HepG2 (cell line): ENCODE data around the gene SLC25A44. TPM values are rescaled to one million over a fixed set of nuclear protein-coding genes. Genes with fewer than 3 reads are reported as not detected.

Experiments used
- ATAC-seq: fragments of 200-7000 bp; cut with Tn5 transposase; 3 replicates; pipeline ENCODE4 v1.9.1; 2020; ENCODE audit warnings: mild to moderate bottlenecking, moderate library complexity
- BruUV-seq: library from RNA; stranded (reverse); fragments of 400-500 nt; replicated peaks from 2 replicates; lab custom pipeline; 2021; lab: Mats Ljungman, UMichigan
- CTCF ChIA-PET: fragments of 300-600 bp; formaldehyde crosslinking; extraction: SDS; loops from one replicate; lab custom pipeline; 2021; ENCODE audit warnings: low total read pairs, inconsistent platforms, low intra/inter-chr PET ratio; lab: Yijun Ruan, JAX
- POLR2A ChIA-PET: fragments of 350-600 bp; sonication (Branson Sonifier 250); formaldehyde crosslinking; loops from one replicate; lab custom pipeline; 2020; ENCODE audit warnings: antibody characterized with exemption, inconsistent platforms; lab: Yijun Ruan, JAX
- DNase-seq: peaks from one replicate; pipeline ENCODE4 v3.0.0-alpha.2; 2015; ENCODE audit warnings: low spot score
- FAIRE-seq: peaks from 3 replicates; lab custom pipeline; 2011; peaks lifted over from hg19 to GRCh38; lab: Jason Lieb, UNC
- H2AFZ ChIP-seq: one replicate; pipeline ENCODE4 v1.6.1; 2011; ENCODE audit warnings: low read length, inconsistent platforms
- H3K27ac ChIP-seq: fragments of 300-600 bp; 3 replicates; pipeline ENCODE4 v1.8.0; 2011; ENCODE audit warnings: mixed run types, mild to moderate bottlenecking, mixed read lengths, low read length, inconsistent platforms; ENCODE audit not compliant: insufficient read depth; ENCODE audit errors: extremely low read length
- H3K27me3 ChIP-seq, 2 experiments: fragments of 200-600 bp in 1 of 2; 2 replicates in 1 of 2; 3 replicates in 1 of 2; pipeline versions ENCODE4 v1.6.0 to v1.8.0; 2011; ENCODE audit warnings: low read length in 2 of 2, mild to moderate bottlenecking in 2 of 2, moderate library complexity in 2 of 2, inconsistent platforms in 1 of 2; ENCODE audit not compliant: insufficient read depth in 2 of 2, control insufficient read depth in 1 of 2
- H3K36me3 ChIP-seq, 2 experiments: fragments of 200-600 bp in 1 of 2; replicated peaks in 1 of 2; 2 replicates in 1 of 2; 3 replicates in 1 of 2; pipeline versions ENCODE4 v1.5.1 to v1.8.0; 2011; ENCODE audit warnings: low read length in 2 of 2, inconsistent platforms in 1 of 2; ENCODE audit not compliant: insufficient read depth in 2 of 2, control insufficient read depth in 1 of 2
- H3K4me1 ChIP-seq: 2 replicates; pipeline ENCODE4 v1.5.1; 2012; ENCODE audit warnings: low read length, inconsistent platforms; ENCODE audit not compliant: insufficient read depth
- H3K4me2 ChIP-seq: 2 replicates; pipeline ENCODE4 v1.6.0; 2011; ENCODE audit warnings: low read depth, low read length, inconsistent platforms
- H3K4me3 ChIP-seq, 3 experiments: fragments of 200-600 bp in 1 of 3; sonication (generic), shearing (Covaris generic) in 1 of 3; replicated peaks in 1 of 3; 2 replicates each; pipeline ENCODE4 v1.5.1; 2011 to 2016; ENCODE audit warnings: low read length in 3 of 3, inconsistent platforms in 2 of 3, low read depth in 2 of 3, mild to moderate bottlenecking in 2 of 3, control low read depth in 1 of 3, mixed read lengths in 1 of 3; ENCODE audit not compliant: insufficient read depth in 1 of 3
- H3K79me2 ChIP-seq: one replicate; pipeline ENCODE4 v1.6.1; 2011; ENCODE audit warnings: low read length, inconsistent platforms; ENCODE audit not compliant: insufficient read depth
- H3K9ac ChIP-seq: 2 replicates; pipeline ENCODE4 v1.6.0; 2011; ENCODE audit warnings: mild to moderate bottlenecking, low read depth, low read length, inconsistent platforms; ENCODE audit not compliant: insufficient read depth
- H3K9me3 ChIP-seq: 2 replicates; pipeline ENCODE4 v1.5.1; 2012; ENCODE audit warnings: mild to moderate bottlenecking, low read length
- H4K20me1 ChIP-seq: 2 replicates; pipeline ENCODE4 v1.6.0; 2011; ENCODE audit warnings: inconsistent platforms, mild to moderate bottlenecking, low read length, moderate library complexity; ENCODE audit not compliant: insufficient read depth
- AGO2 ChIP-seq: fragments of 200-400 bp; formaldehyde crosslinking; optimal IDR thresholded peaks from 2 replicates; pipeline ENCODE3; 2017; ENCODE audit warnings: mild to moderate bottlenecking, low read depth, low read length, moderate library complexity
- CBFB ChIP-seq: sonication (generic); formaldehyde crosslinking; IDR thresholded peaks from 2 replicates; pipeline ENCODE4 v1.4.0; 2020; ENCODE audit warnings: missing genetic modification reagents
- MXD3 ChIP-seq: IDR thresholded peaks from 2 replicates; pipeline ENCODE4 v1.6.1; 2016; ENCODE audit warnings: mild to moderate bottlenecking, missing biosample characterization, missing genetic modification reagents
- NBN ChIP-seq: fragments of 450-650 bp; conservative IDR thresholded peaks from 2 replicates; pipeline ENCODE4 v1.6.1; 2017
- POLR2AphosphoS2 ChIP-seq: IDR thresholded peaks from 2 replicates; pipeline ENCODE4 v1.6.1; 2011; ENCODE audit warnings: low read depth, low read length, improper control_type of control experiment
- SETDB1 ChIP-seq: sonication (generic); formaldehyde crosslinking; IDR thresholded peaks from 2 replicates; pipeline ENCODE4 v1.5.1; 2020; ENCODE audit warnings: missing genetic modification reagents, mild to moderate bottlenecking, borderline replicate concordance
- SP5 ChIP-seq: IDR thresholded peaks from 2 replicates; pipeline ENCODE4 v1.6.1; 2016; ENCODE audit warnings: low read depth, borderline replicate concordance
- TRIM24 ChIP-seq: sonication (generic); formaldehyde crosslinking; IDR thresholded peaks from 2 replicates; pipeline ENCODE4 v1.8.0; 2022; ENCODE audit warnings: mild to moderate bottlenecking, missing genetic modification reagents
- ZBTB43 ChIP-seq: sonication (generic); formaldehyde crosslinking; conservative IDR thresholded peaks from 2 replicates; pipeline ENCODE4 v1.4.0; 2020; ENCODE audit warnings: missing genetic modification reagents
- ZNF12 ChIP-seq: sonication (generic); formaldehyde crosslinking; IDR thresholded peaks from 2 replicates; pipeline ENCODE4 v1.5.0; 2020; ENCODE audit warnings: missing genetic modification reagents
- ZNF607 ChIP-seq: sonication (generic); formaldehyde crosslinking; IDR thresholded peaks from 2 replicates; pipeline ENCODE4 v1.5.1; 2020; ENCODE audit warnings: missing genetic modification reagents, mild to moderate bottlenecking, borderline replicate concordance
- ZNF614 ChIP-seq: IDR thresholded peaks from 2 replicates; pipeline ENCODE4 v1.6.1; 2018; ENCODE audit warnings: missing biosample characterization, missing genetic modification reagents, inconsistent platforms, borderline replicate concordance
- WGBS: methylation state at CpG from one replicate; pipeline ENCODE4 v1.1.6; 2017; ENCODE audit warnings: low lambda C conversion rate; 5-methylcytosine and 5-hydroxymethylcytosine counted together
- in situ Hi-C: cut with HindIII; loops from 2 replicates; pipeline ENCODE4 v1.10.0; 2017; ENCODE audit warnings: low pct_unique_long_range_greater_than_20kb; ENCODE audit not compliant: extremely low pct_ligation_motif_present
- intact Hi-C: fragments of 100-400 bp; cut with micrococcal nuclease; formaldehyde crosslinking; loops from one replicate; pipeline ENCODE4 v1.10.0; 2022; ENCODE audit not compliant: unreplicated experiment
- polyA plus RNA-seq, 8 experiments: library from polyadenylated mRNA; depleted of rRNA in 3 of 8; stranded (reverse) in 7 of 8; unstranded in 1 of 8; fragments of >200 nt; fragmentation: Illumina TruSeq in 4 of 8; extraction: Trizol in 4 of 8; gene quantifications; 2 replicates each; pipeline versions ENCODE4 v1.2.1 to v1.2.3, GENCODE V29; 2011 to 2016; ENCODE audit warnings: low read depth in 4 of 8, missing spikeins in 1 of 8, mixed read lengths in 1 of 8; ENCODE audit not compliant: insufficient read depth in 1 of 8
- total RNA-seq, 5 experiments: library from RNA; depleted of rRNA; stranded (reverse); fragments of >200 nt; fragmentation: Illumina TruSeq; extraction: Trizol; gene quantifications; 2 replicates each; pipeline ENCODE4 v1.2.3, GENCODE V29; 2016; ENCODE audit warnings: low read depth in 1 of 5

Gene SLC25A44
- total and polyA plus RNA-seq, 2 of the 13 experiments (the other 11 are each of a cell fraction or from before 2014, with no cell fraction given), result 10.7 to 13.4 TPM

- peaks cover 34% of the 10 kb centered on the region for H3K4me1 ChIP-seq
- intact Hi-C loops, result no loop called here
- FAIRE-seq (no peak), ATAC-seq (peak; percentile 2), DNase-seq (no peak)
- no peaks in the 10 kb centered on the region for H4K20me1 ChIP-seq
- no peak overlapping the region for H3K4me3 ChIP-seq
- H3K27ac ChIP-seq, result no peak overlapping the region
- peaks cover 6% of the 10 kb centered on the region in 2 experiments; a peak in 4 of 5 replicates for H3K36me3 ChIP-seq
- no peaks in the 10 kb centered on the region for H3K9me3 ChIP-seq
- TF ChIP-seq ZNF12 (CRISPR knock-in tag) (no peak), SETDB1 (CRISPR knock-in tag) (no peak), AGO2 (peak; percentile 36), POLR2AphosphoS2 (peak; percentile 18; the same call in 1 of the 2 replicates), ZNF607 (CRISPR knock-in tag) (no peak), MXD3 (CRISPR knock-in tag) (no peak), NBN (no peak), ZBTB43 (CRISPR knock-in tag) (no peak), CBFB (CRISPR knock-in tag) (no peak), TRIM24 (no peak), SP5 (CRISPR knock-in tag) (no peak), ZNF614 (no peak)
- ChIA-PET CTCF (no interaction called here), POLR2A (no interaction called here)
- no peak overlapping the region for H3K9ac ChIP-seq
- BruUV-seq, result no TSS peak
- H3K4me2 ChIP-seq, result no peak overlapping the region
- no peaks in the 10 kb centered on the region for H3K27me3 ChIP-seq
- WGBS, result 100% methylated on average over 1 of the region's 2 CpGs
- in situ Hi-C loops, result no loop called here
- H3K79me2 ChIP-seq, result no peaks in the 10 kb centered on the region
- no peak overlapping the region for H2AFZ ChIP-seq
These were observed 50.2 kb downstream of the SLC25A44 start for GRCh38 chr1:156244126-156244525.
